Measurements from ENCODE around the gene CFH.

DNA sequence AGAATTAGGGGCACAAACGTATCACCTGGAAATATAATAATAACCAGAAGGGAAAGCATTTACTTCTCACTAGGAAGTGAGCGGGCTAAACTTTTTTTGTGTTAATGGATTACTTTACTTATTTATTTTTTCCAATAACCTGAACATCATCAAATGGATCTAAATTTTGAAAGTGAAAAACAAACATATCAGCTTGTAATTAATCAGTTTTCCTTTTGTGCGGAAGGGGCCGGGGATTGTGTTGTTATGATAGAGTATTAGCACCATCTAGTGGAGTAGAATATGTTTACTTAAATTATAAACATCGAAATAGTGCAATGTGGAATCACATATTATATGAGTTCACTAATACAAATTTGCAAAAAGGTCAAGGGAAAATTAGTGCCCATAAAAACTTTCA, 9.0 kb downstream of the CFH start:
- TF ChIP-seq POLR2A (IDR thresholded peaks at IDR 0.05; ENCODE audit: low read depth, low read length) (no peak), POLR2AphosphoS5 (IDR thresholded peaks at IDR 0.05; ENCODE audit: low read depth, low read length) (no peak)

Measured in GM12892 (cell line).